HepG2 (cell line): ENCODE results near the gene H6PD. TPM values are rescaled to one million over a fixed set of nuclear protein-coding genes. Genes with fewer than 3 reads are reported as not detected.

Experiments used
- FOXA3 ChIP-seq: IDR thresholded peaks from 2 replicates; pipeline ENCODE4 v1.6.1; 2016; ENCODE audit warnings: missing genetic modification reagents, missing compliant biosample characterization
- HOXA3 ChIP-seq: sonication (generic); formaldehyde crosslinking; IDR thresholded peaks from 2 replicates; pipeline ENCODE4 v1.5.0; 2020; ENCODE audit warnings: missing genetic modification reagents
- KAT7 ChIP-seq: IDR thresholded peaks from 2 replicates; pipeline ENCODE4 v1.6.1; 2018; ENCODE audit warnings: borderline replicate concordance, missing compliant biosample characterization
- MTA1 ChIP-seq: sonication (generic); formaldehyde crosslinking; IDR thresholded peaks from 2 replicates; pipeline ENCODE4 v1.4.0; 2020; ENCODE audit warnings: missing genetic modification reagents, mild to moderate bottlenecking, borderline replicate concordance
- PAX8 ChIP-seq: sonication (generic); formaldehyde crosslinking; IDR thresholded peaks from 2 replicates; pipeline ENCODE4 v1.8.0; 2022; ENCODE audit warnings: mild to moderate bottlenecking, missing genetic modification reagents, borderline replicate concordance
- ZFP1 ChIP-seq: IDR thresholded peaks from 2 replicates; pipeline ENCODE4 v1.6.1; 2016
- ZMYM3 ChIP-seq: sonication (generic); formaldehyde crosslinking; IDR thresholded peaks from 2 replicates; pipeline ENCODE4 v1.5.1; 2020; ENCODE audit warnings: mild to moderate bottlenecking, missing genetic modification reagents
- ZNF775 ChIP-seq: sonication (generic); formaldehyde crosslinking; IDR thresholded peaks from 2 replicates; pipeline ENCODE4 v1.4.0; 2020; ENCODE audit warnings: missing genetic modification reagents, mild to moderate bottlenecking, moderate library complexity, borderline replicate concordance
- polyA plus RNA-seq, 8 experiments: library from polyadenylated mRNA; depleted of rRNA in 3 of 8; stranded (reverse) in 7 of 8; unstranded in 1 of 8; fragments of >200 nt; fragmentation: Illumina TruSeq in 4 of 8; extraction: Trizol in 4 of 8; gene quantifications; 2 replicates each; pipeline versions ENCODE4 v1.2.1 to v1.2.3, GENCODE V29; 2011 to 2016; ENCODE audit warnings: low read depth in 4 of 8, missing spikeins in 1 of 8, mixed read lengths in 1 of 8; ENCODE audit not compliant: insufficient read depth in 1 of 8
- total RNA-seq, 5 experiments: library from RNA; depleted of rRNA; stranded (reverse); fragments of >200 nt; fragmentation: Illumina TruSeq; extraction: Trizol; gene quantifications; 2 replicates each; pipeline ENCODE4 v1.2.3, GENCODE V29; 2016; ENCODE audit warnings: low read depth in 1 of 5
- TF ChIP-seq, protein P1 (sequence below): sonication (generic); formaldehyde crosslinking; IDR thresholded peaks from 2 replicates; pipeline ENCODE4 v1.5.0; 2020; ENCODE audit warnings: mild to moderate bottlenecking, missing genetic modification reagents, borderline replicate concordance
- TF ChIP-seq, protein P2 (sequence below): conservative IDR thresholded peaks from 2 replicates; pipeline ENCODE4 v1.6.1; 2018; ENCODE audit warnings: missing genetic modification reagents
- TF ChIP-seq, protein P3 (sequence below), 2 experiments: sonication (generic) in 1 of 2; formaldehyde crosslinking in 1 of 2; IDR thresholded peaks; 2 replicates each; pipeline versions ENCODE4 v1.6.1 to v1.9.0; 2014 to 2022; ENCODE audit warnings: antibody characterized with exemption in 1 of 2, borderline replicate concordance in 1 of 2, inconsistent platforms in 1 of 2, low read depth in 1 of 2, missing genetic modification reagents in 1 of 2

H6PD gene
- total and polyA plus RNA-seq, 2 of the 13 experiments (the other 11 are each of a cell fraction or from before 2014, with no cell fraction given), result 9.3 to 14.1 TPM

DNA sequence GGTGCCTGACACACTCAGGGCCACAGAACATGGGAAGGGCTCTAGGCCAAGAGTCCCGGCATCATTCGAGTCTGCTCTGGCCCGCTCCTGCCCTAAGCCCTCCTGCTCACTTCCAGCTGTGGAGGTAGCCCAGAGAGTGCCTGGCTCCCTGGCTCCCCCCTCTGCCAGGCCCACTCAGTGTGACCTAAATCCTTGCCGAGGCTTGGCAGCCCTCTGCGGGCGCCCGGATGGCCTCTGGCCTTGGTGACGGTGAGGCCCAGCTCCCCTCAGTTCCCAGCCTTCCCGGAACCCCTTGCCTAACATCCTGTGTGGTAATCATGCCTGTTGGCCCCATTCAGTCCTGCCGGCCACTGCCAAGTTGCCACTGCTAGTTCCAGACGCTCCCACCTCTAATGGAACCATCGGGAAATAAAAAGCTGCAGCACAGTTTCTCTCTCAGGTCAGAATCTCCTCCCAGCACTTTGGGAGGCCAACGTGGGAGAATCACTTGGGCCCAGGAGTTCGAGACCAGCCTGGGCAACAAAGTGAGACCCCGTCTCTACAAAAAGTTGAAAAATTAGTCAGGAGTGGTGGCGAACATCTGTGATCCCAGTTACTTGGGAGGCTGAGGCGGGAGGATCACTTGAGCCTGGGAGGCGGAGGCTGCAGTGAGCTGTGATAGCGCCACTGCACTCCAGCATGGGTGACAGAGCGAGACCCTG is 1.2 kb upstream of the H6PD start (continued):
- TF ChIP-seq, protein P1, sequence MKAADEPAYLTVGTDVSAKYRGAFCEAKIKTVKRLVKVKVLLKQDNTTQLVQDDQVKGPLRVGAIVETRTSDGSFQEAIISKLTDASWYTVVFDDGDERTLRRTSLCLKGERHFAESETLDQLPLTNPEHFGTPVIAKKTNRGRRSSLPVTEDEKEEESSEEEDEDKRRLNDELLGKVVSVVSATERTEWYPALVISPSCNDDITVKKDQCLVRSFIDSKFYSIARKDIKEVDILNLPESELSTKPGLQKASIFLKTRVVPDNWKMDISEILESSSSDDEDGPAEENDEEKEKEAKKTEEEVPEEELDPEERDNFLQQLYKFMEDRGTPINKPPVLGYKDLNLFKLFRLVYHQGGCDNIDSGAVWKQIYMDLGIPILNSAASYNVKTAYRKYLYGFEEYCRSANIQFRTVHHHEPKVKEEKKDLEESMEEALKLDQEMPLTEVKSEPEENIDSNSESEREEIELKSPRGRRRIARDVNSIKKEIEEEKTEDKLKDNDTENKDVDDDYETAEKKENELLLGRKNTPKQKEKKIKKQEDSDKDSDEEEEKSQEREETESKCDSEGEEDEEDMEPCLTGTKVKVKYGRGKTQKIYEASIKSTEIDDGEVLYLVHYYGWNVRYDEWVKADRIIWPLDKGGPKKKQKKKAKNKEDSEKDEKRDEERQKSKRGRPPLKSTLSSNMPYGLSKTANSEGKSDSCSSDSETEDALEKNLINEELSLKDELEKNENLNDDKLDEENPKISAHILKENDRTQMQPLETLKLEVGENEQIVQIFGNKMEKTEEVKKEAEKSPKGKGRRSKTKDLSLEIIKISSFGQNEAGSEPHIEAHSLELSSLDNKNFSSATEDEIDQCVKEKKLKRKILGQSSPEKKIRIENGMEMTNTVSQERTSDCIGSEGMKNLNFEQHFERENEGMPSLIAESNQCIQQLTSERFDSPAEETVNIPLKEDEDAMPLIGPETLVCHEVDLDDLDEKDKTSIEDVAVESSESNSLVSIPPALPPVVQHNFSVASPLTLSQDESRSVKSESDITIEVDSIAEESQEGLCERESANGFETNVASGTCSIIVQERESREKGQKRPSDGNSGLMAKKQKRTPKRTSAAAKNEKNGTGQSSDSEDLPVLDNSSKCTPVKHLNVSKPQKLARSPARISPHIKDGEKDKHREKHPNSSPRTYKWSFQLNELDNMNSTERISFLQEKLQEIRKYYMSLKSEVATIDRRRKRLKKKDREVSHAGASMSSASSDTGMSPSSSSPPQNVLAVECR (CRISPR knock-in tag), result peak; percentile 59; the same call in 1 of the 2 replicates
- peak; percentile 84 for TF ChIP-seq FOXA3 (CRISPR knock-in tag)
- TF ChIP-seq, protein P2, sequence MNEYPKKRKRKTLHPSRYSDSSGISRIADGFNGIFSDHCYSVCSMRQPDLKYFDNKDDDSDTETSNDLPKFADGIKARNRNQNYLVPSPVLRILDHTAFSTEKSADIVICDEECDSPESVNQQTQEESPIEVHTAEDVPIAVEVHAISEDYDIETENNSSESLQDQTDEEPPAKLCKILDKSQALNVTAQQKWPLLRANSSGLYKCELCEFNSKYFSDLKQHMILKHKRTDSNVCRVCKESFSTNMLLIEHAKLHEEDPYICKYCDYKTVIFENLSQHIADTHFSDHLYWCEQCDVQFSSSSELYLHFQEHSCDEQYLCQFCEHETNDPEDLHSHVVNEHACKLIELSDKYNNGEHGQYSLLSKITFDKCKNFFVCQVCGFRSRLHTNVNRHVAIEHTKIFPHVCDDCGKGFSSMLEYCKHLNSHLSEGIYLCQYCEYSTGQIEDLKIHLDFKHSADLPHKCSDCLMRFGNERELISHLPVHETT (CRISPR knock-in tag), result peak; percentile 77
- 0 out of 2 replicates have a peak, but pooled peaks have one; percentile 37 for TF ChIP-seq PAX8 (CRISPR knock-in tag)
- peak; percentile 72; the same call in 1 of the 2 replicates for TF ChIP-seq ZFP1 (CRISPR knock-in tag)
- TF ChIP-seq ZNF775 (CRISPR knock-in tag), result no peak
- TF ChIP-seq KAT7 (CRISPR knock-in tag), result no peak
- TF ChIP-seq MTA1 (CRISPR knock-in tag), result peak; percentile 72
- TF ChIP-seq, protein P3, sequence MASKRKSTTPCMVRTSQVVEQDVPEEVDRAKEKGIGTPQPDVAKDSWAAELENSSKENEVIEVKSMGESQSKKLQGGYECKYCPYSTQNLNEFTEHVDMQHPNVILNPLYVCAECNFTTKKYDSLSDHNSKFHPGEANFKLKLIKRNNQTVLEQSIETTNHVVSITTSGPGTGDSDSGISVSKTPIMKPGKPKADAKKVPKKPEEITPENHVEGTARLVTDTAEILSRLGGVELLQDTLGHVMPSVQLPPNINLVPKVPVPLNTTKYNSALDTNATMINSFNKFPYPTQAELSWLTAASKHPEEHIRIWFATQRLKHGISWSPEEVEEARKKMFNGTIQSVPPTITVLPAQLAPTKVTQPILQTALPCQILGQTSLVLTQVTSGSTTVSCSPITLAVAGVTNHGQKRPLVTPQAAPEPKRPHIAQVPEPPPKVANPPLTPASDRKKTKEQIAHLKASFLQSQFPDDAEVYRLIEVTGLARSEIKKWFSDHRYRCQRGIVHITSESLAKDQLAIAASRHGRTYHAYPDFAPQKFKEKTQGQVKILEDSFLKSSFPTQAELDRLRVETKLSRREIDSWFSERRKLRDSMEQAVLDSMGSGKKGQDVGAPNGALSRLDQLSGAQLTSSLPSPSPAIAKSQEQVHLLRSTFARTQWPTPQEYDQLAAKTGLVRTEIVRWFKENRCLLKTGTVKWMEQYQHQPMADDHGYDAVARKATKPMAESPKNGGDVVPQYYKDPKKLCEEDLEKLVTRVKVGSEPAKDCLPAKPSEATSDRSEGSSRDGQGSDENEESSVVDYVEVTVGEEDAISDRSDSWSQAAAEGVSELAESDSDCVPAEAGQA (IDR thresholded peaks at IDR 0.05; ENCODE audit: low read depth), result 0 out of 2 replicates have a peak, but pooled peaks have one; percentile 42
- TF ChIP-seq, protein P3 (CRISPR knock-in tag; IDR thresholded peaks at IDR 0.05; ENCODE audit: borderline replicate concordance), result no peak
- peak; percentile 72 for TF ChIP-seq HOXA3 (CRISPR knock-in tag)
- TF ChIP-seq ZMYM3 (CRISPR knock-in tag), result peak; percentile 88
